Spleen (tissue), 11 donors: ENCODE measurements around the gene MYO3B. TPM values are rescaled to one million over a fixed set of nuclear protein-coding genes. Genes with fewer than 3 reads are reported as not detected.

Experiments
- DNase-seq: peaks from one replicate; pipeline ENCODE4 v3.0.0-alpha.2; 2020
- H3K27ac ChIP-seq, 8 donors: fragments of 200-600 bp; sonication (generic) in 7 of 8; 1 replicate in 4 of 8; 2 replicates in 4 of 8; pipeline versions ENCODE4 v1.5.0 to v1.8.0; 2016 to 2021; ENCODE audit warnings: inconsistent platforms in 4 of 8, mild to moderate bottlenecking in 4 of 8, moderate library complexity in 1 of 8
- H3K27me3 ChIP-seq, 7 donors: fragments of 200-600 bp; sonication (generic) in 6 of 7; replicated peaks in 1 of 7; 1 replicate in 4 of 7; 2 replicates in 3 of 7; pipeline versions ENCODE4 v1.5.0 to v1.8.0; 2016 to 2021; ENCODE audit warnings: inconsistent platforms in 3 of 7, mild to moderate bottlenecking in 1 of 7
- H3K36me3 ChIP-seq, 6 donors: fragments of 200-600 bp; sonication (generic) in 5 of 6; 1 replicate in 4 of 6; 2 replicates in 2 of 6; pipeline versions ENCODE4 v1.5.0 to v1.8.0; 2016 to 2021; ENCODE audit warnings: inconsistent platforms in 2 of 6
- H3K4me1 ChIP-seq, 6 donors: fragments of 200-600 bp; sonication (generic) in 5 of 6; 1 replicate in 3 of 6; 2 replicates in 3 of 6; pipeline versions ENCODE4 v1.5.0 to v1.8.0; 2016 to 2021; ENCODE audit warnings: inconsistent platforms in 3 of 6
- H3K4me3 ChIP-seq, 8 donors: fragments of 200-600 bp; sonication (generic) in 7 of 8; 1 replicate in 4 of 8; 2 replicates in 4 of 8; pipeline versions ENCODE4 v1.5.0 to v1.8.0; 2016 to 2021; ENCODE audit warnings: inconsistent platforms in 4 of 8, mild to moderate bottlenecking in 4 of 8, moderate library complexity in 2 of 8
- H3K9me3 ChIP-seq, 8 donors: fragments of 200-600 bp; sonication (generic) in 7 of 8; 1 replicate in 4 of 8; 2 replicates in 4 of 8; pipeline versions ENCODE4 v1.5.0 to v1.8.0; 2016 to 2021; ENCODE audit warnings: inconsistent platforms in 4 of 8
- CTCF ChIP-seq, 11 experiments: fragments of 200-600 bp in 7 of 11; fragments of 450-650 bp in 4 of 11; sonication (generic) in 4 of 11; IDR thresholded peaks in 8 of 11; conservative IDR thresholded peaks in 3 of 11; 1 replicate in 7 of 11; 2 replicates in 4 of 11; pipeline versions ENCODE4 v1.4.0 to v1.8.0; 2016 to 2021; ENCODE audit warnings: antibody characterized with exemption in 11 of 11, inconsistent platforms in 4 of 11, mild to moderate bottlenecking in 1 of 11
- POLR2A ChIP-seq, 3 donors: fragments of 450-650 bp; IDR thresholded peaks; one replicate each; pipeline ENCODE4 v1.5.1; 2017; ENCODE audit warnings: antibody characterized with exemption in 3 of 3, mild to moderate bottlenecking in 1 of 3
- POLR2AphosphoS5 ChIP-seq, 3 donors: sonication (generic); formaldehyde crosslinking; IDR thresholded peaks; one replicate each; pipeline ENCODE4 v1.5.1; 2017; ENCODE audit warnings: antibody characterized with exemption in 3 of 3
- WGBS, 5 donors: extraction: QIAGEN DNeasy Blood & Tissue Kit in 3 of 5; methylation state at CpG; one replicate each; pipeline versions ENCODE4 v1.1.5 to v1.1.7; 2013 to 2018; 5-methylcytosine and 5-hydroxymethylcytosine counted together
- intact Hi-C: fragments of 100-400 bp; cut with DNase I; formaldehyde crosslinking; loops from one replicate; pipeline ENCODE4 v1.15.0; 2023; ENCODE audit warnings: low total_unique reads
- polyA plus RNA-seq, 3 donors: library from polyadenylated mRNA; stranded (reverse); fragments of 200-250 nt; gene quantifications; one replicate each; pipeline ENCODE4 v1.2.1, GENCODE V29; 2013
- total RNA-seq, 7 donors: library from RNA; depleted of rRNA in 3 of 7; stranded (reverse); fragments of >200 nt in 3 of 7; fragmentation: NEBNext Ultra II Directional in 4 of 7; extraction: Animal tissue kit (Norgen Biotek cat#: 25700) in 4 of 7; gene quantifications; one replicate each; pipeline versions ENCODE4 v1.1.0 to v1.2.1, GENCODE V29; 2016 to 2021
- donor health status: healthy with polysubstance abuse.
- donor health status: DM: no; HTN: no; CAD: no; lungs with moderate emphysema.
- donor health status: DM: no; HTN: no; CAD: no.
- donor health status: Bipolar disorder and iron deficiency.
- donor health status: healthy.
- donor health status: DM: no; HTN: no; CAD: no.
- donor health status: DM: yes; HTN: yes; CAD: no.

MYO3B gene
- total and polyA plus RNA-seq, 10 donors = 0.03 to 2.0 (median 0.58) TPM; not detected in 4

- Histone ChIP-seq H3K4me1 (no peaks in the 10 kb centered on the region), H3K4me3 (no peak overlapping the region), H3K27me3 (no peaks in the 10 kb centered on the region), H3K9me3 (no peaks in the 10 kb centered on the region), H3K27ac (no peak overlapping the region), H3K36me3 (no peaks in the 10 kb centered on the region)
- no peak for DNase-seq
- intact Hi-C loops = no loop called here
- 74 to 92% (median 87%) methylated on average over 2 of the region's 2 CpGs for WGBS, 5 donors
- no peak for TF ChIP-seq POLR2AphosphoS5 (IDR thresholded peaks at IDR 0.05)
- TF ChIP-seq POLR2A (IDR thresholded peaks at IDR 0.05) = no peak
- TF ChIP-seq CTCF (IDR thresholded peaks at IDR 0.05 in 8 of 11, conservative IDR thresholded peaks at IDR 0.05 in 3 of 11) = no peak
These were observed 129.1 kb downstream of the MYO3B start for GRCh38 chr2:170307052-170307451.

GRCh38 chr2:170307555-170308351 is 129.8 kb downstream of the MYO3B start:
- Histone ChIP-seq H3K4me3 (no peak overlapping the region), H3K4me1 (no peaks in the 10 kb centered on the region), H3K9me3 (no peaks in the 10 kb centered on the region), H3K27ac (no peak overlapping the region), H3K36me3 (no peaks in the 10 kb centered on the region), H3K27me3 (no peaks in the 10 kb centered on the region)
- TF ChIP-seq POLR2A (IDR thresholded peaks at IDR 0.05) = no peak
- TF ChIP-seq POLR2AphosphoS5 (IDR thresholded peaks at IDR 0.05) = no peak
- TF ChIP-seq CTCF (IDR thresholded peaks at IDR 0.05 in 8 of 11, conservative IDR thresholded peaks at IDR 0.05 in 3 of 11) = no peak
- no peak for DNase-seq
- WGBS, 5 donors = 50 to 76% (median 56%) methylated on average over 4 of the region's 4 CpGs
- intact Hi-C loops = no loop called here

- Histone ChIP-seq H3K4me3 (no peak overlapping the region), H3K27ac (no peak overlapping the region), H3K36me3 (no peaks in the 10 kb centered on the region), H3K9me3 (no peaks in the 10 kb centered on the region), H3K27me3 (no peaks in the 10 kb centered on the region), H3K4me1 (no peaks in the 10 kb centered on the region)
- no peak for TF ChIP-seq POLR2A (IDR thresholded peaks at IDR 0.05)
- TF ChIP-seq CTCF (IDR thresholded peaks at IDR 0.05 in 8 of 11, conservative IDR thresholded peaks at IDR 0.05 in 3 of 11) = no peak
- WGBS, 5 donors = 49 to 59% (median 54%) methylated on average over 5 of the region's 5 CpGs
- intact Hi-C loops = no loop called here
- DNase-seq = no peak
These were observed 133.0 kb downstream of the MYO3B start for GRCh38 chr2:170310876-170311502.

- H3K27ac ChIP-seq = no peak overlapping the region
- H3K36me3 ChIP-seq = no peaks in the 10 kb centered on the region
- no peak overlapping the region for H3K4me3 ChIP-seq
- WGBS, 5 donors = 37 to 60% (median 58%) methylated on average over 3 of the region's 3 CpGs
- H3K4me1 ChIP-seq = no peaks in the 10 kb centered on the region
- intact Hi-C loops = no loop called here
- DNase-seq = no peak
- no peaks in the 10 kb centered on the region for H3K27me3 ChIP-seq
- no peaks in the 10 kb centered on the region for H3K9me3 ChIP-seq
- TF ChIP-seq CTCF (IDR thresholded peaks at IDR 0.05 in 8 of 11, conservative IDR thresholded peaks at IDR 0.05 in 3 of 11) (no peak), POLR2A (IDR thresholded peaks at IDR 0.05) (no peak), POLR2AphosphoS5 (IDR thresholded peaks at IDR 0.05) (no peak)
These were observed 135.5 kb downstream of the MYO3B start for GRCh38 chr2:170313347-170313991.
